ENCODE results near the gene NUTM1.
"Not testable (repeated sequence)": the region's sequence is repeated elsewhere in the genome, so short reads cannot be mapped to it uniquely, and the experiment has no call there.

The NUTM1 gene

GRCh38 chr15:34342213-34342736, 840 bp upstream of the NUTM1 start:
- H3K27me3 Mint-ChIP-seq; H3K9me3 Mint-ChIP-seq; H3K4me3 Mint-ChIP-seq; DNase-seq; ATAC-seq (replicated peaks): not testable (repeated sequence)
- H3K36me3 Mint-ChIP-seq (ENCODE audit: insufficient read depth): peaks cover 28% of the 10 kb centered on the region
- peak overlapping the region in 1 of 2 donors; percentile 67 for H3K27ac Mint-ChIP-seq
- H3K4me1 Mint-ChIP-seq (ENCODE audit: low read depth in 2 of 2): peaks cover 4 to 16% of the 10 kb centered on the region in 2 donors

GRCh38 chr15:34347951-34348638, 5.0 kb downstream of the NUTM1 start:
- no peaks in the 10 kb centered on the region for H3K4me1 Mint-ChIP-seq (ENCODE audit: low read depth in 2 of 2)
- no peaks in the 10 kb centered on the region for H3K27me3 Mint-ChIP-seq
- peaks cover 9% of the 10 kb centered on the region for H3K36me3 Mint-ChIP-seq (ENCODE audit: insufficient read depth)
- H3K9me3 Mint-ChIP-seq: no peaks in the 10 kb centered on the region
- DNase-seq (no peak), ATAC-seq (replicated peaks) (no peak)
- H3K27ac Mint-ChIP-seq: peak overlapping the region in 1 of 2 donors; percentile 12
- no peak overlapping the region for H3K4me3 Mint-ChIP-seq

DNA sequence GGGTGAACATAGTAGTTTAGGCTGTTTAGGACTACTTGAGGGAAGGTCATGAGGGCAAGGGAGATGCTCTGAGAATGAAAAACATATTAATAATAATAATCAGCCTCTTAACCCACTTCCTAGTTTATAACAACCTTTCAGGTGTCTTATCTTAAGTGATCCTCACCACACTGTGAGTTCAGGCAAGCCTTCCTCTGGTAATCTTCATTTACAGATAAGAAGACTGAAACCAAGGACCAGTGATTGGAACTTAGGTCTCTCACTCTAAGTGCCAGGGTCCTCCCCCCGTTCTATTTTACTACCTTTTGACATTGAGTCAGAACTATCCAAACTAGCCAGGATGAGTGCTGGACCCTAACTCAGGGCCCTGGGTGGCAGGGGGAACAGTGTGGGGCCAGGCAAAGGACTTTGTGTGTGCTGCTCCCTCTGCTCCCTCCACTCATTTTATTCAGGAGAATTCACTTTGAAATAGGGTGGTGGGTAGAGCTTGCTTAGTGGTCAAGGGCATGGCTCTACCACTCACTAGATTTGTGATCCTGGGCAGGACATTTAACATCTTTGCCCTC, 5.7 kb downstream of the NUTM1 start:
- H3K4me1 Mint-ChIP-seq (ENCODE audit: low read depth in 2 of 2): no peaks in the 10 kb centered on the region

GRCh38 chr15:34349769-34350168, 6.7 kb downstream of the NUTM1 start:
- H3K4me3 Mint-ChIP-seq: no peak overlapping the region
- H3K27ac Mint-ChIP-seq: no peak overlapping the region
- ATAC-seq (replicated peaks) (no peak), DNase-seq (no peak)
- H3K4me1 Mint-ChIP-seq (ENCODE audit: low read depth in 2 of 2): no peaks in the 10 kb centered on the region
- peaks cover 8% of the 10 kb centered on the region for H3K36me3 Mint-ChIP-seq (ENCODE audit: insufficient read depth)
- no peaks in the 10 kb centered on the region for H3K27me3 Mint-ChIP-seq
- no peaks in the 10 kb centered on the region for H3K9me3 Mint-ChIP-seq

More for the DNA sequence above, 5.7 kb downstream of the NUTM1 start:
- Mint-ChIP-seq H3K4me3 (no peak overlapping the region), H3K27ac (no peak overlapping the region), H3K9me3 (no peaks in the 10 kb centered on the region), H3K27me3 (no peaks in the 10 kb centered on the region), H3K36me3 (ENCODE audit: insufficient read depth) (peaks cover 9% of the 10 kb centered on the region)
- no peak for DNase-seq
- no peak for ATAC-seq (replicated peaks)

- not testable (repeated sequence) for ATAC-seq (replicated peaks); H3K27ac Mint-ChIP-seq; H3K4me3 Mint-ChIP-seq; H3K4me1 Mint-ChIP-seq (ENCODE audit: low read depth in 2 of 2); H3K27me3 Mint-ChIP-seq; DNase-seq; H3K9me3 Mint-ChIP-seq
- H3K36me3 Mint-ChIP-seq (ENCODE audit: insufficient read depth): peaks cover 14% of the 10 kb centered on the region
These were observed 9.9 kb downstream of the NUTM1 start for GRCh38 chr15:34352996-34353395.

DNA sequence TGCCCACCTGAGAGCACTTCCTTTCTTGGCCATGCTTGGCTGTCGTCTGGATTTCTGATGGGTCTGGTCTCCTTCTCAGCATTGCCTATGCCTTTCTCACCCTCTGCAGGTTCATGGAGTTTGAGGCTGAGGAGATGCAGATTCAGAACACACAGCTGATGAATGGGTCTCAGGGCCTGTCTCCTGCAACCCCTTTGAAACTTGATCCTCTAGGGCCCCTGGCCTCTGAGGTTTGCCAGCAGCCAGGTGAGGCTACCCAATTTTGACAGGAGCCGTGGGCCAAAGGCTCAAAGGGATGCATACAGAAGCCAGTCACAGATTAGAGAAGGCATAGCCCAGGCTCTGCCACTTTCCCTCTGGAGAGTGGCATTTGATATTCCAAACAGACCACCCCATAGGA, 10.5 kb downstream of the NUTM1 start:
- Mint-ChIP-seq H3K27me3 (no peaks in the 10 kb centered on the region), H3K27ac (no peak overlapping the region), H3K4me1 (ENCODE audit: low read depth in 2 of 2) (no peaks in the 10 kb centered on the region), H3K4me3 (no peak overlapping the region), H3K9me3 (no peaks in the 10 kb centered on the region), H3K36me3 (ENCODE audit: insufficient read depth) (peaks cover 20% of the 10 kb centered on the region)
- no peak for DNase-seq
- no peak for ATAC-seq (replicated peaks)

- ATAC-seq (replicated peaks): no peak
- Mint-ChIP-seq H3K4me3 (no peak overlapping the region), H3K27ac (no peak overlapping the region), H3K36me3 (ENCODE audit: insufficient read depth) (peaks cover 23% of the 10 kb centered on the region), H3K4me1 (ENCODE audit: low read depth in 2 of 2) (no peaks in the 10 kb centered on the region), H3K27me3 (no peaks in the 10 kb centered on the region), H3K9me3 (no peaks in the 10 kb centered on the region)
- no peak for DNase-seq
These were observed 11.2 kb downstream of the NUTM1 start for GRCh38 chr15:34354286-34354685.

GRCh38 chr15:34355241-34355640, 12.1 kb downstream of the NUTM1 start:
- Mint-ChIP-seq H3K36me3 (ENCODE audit: insufficient read depth) (peaks cover 29% of the 10 kb centered on the region), H3K27me3 (no peaks in the 10 kb centered on the region), H3K4me1 (ENCODE audit: low read depth in 2 of 2) (no peaks in the 10 kb centered on the region), H3K27ac (no peak overlapping the region), H3K9me3 (no peaks in the 10 kb centered on the region), H3K4me3 (no peak overlapping the region)
- no peak for DNase-seq
- ATAC-seq (replicated peaks): no peak

- no peak overlapping the region for H3K4me3 Mint-ChIP-seq
- no peaks in the 10 kb centered on the region for H3K9me3 Mint-ChIP-seq
- no peaks in the 10 kb centered on the region for H3K27me3 Mint-ChIP-seq
- H3K4me1 Mint-ChIP-seq (ENCODE audit: low read depth in 2 of 2): peaks cover under 1% of the 10 kb centered on the region in 2 donors
- no peak for DNase-seq
- no peak for ATAC-seq (replicated peaks)
- H3K36me3 Mint-ChIP-seq (ENCODE audit: insufficient read depth): peaks cover 46% of the 10 kb centered on the region
- no peak overlapping the region for H3K27ac Mint-ChIP-seq
These were observed 14.5 kb downstream of the NUTM1 start for GRCh38 chr15:34357653-34358052.

DNA sequence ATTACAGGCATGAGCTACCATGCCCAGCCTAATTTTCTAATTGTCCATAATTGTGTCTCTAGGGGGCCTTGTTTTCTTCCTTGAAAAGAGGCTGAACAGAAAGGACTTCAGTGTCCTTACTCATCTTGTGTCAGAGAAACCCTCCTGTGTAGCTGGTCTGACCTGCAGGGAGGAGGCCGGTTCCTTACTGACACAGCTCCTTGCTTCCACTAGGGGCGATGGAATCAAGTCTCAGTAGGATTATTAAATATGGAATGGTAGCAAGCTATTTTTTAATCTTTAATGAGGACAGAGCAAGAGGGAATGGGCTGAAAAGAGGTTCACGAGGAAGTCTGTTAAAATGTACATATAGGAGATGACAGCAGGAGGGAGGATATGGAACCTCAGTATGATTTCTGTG, 15.3 kb downstream of the NUTM1 start:
- Mint-ChIP-seq H3K4me3 (no peak overlapping the region), H3K36me3 (ENCODE audit: insufficient read depth) (peaks cover 46% of the 10 kb centered on the region), H3K27ac (no peak overlapping the region), H3K4me1 (ENCODE audit: low read depth in 2 of 2) (peaks cover 3 to 5% of the 10 kb centered on the region in 2 donors), H3K27me3 (no peaks in the 10 kb centered on the region), H3K9me3 (no peaks in the 10 kb centered on the region)
- ATAC-seq (replicated peaks): no peak
- DNase-seq: no peak

DNA sequence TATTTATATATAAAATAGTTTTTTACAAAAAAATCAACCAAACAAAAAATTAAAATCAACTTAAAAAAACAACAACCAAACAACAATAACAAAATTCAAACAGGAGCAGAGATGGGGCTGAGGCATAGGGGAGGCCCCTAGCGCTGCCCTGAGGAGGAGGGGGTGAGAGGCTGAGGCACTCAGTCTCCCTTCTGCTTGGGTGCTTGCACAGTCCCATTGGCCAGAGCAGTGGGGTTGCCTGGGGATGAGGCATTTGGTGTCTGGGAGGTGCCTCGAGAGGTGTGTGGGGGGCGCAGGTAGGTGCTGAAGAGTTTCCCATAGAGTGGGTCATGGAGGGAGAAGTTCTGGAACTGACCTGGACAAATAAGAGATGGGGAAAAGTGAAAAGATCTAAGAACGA, 15.8 kb downstream of the NUTM1 start:
- no peaks in the 10 kb centered on the region for H3K27me3 Mint-ChIP-seq
- no peak overlapping the region for H3K27ac Mint-ChIP-seq
- H3K4me1 Mint-ChIP-seq (ENCODE audit: low read depth in 2 of 2): peaks cover 3 to 5% of the 10 kb centered on the region in 2 donors
- no peaks in the 10 kb centered on the region for H3K9me3 Mint-ChIP-seq
- DNase-seq (no peak), ATAC-seq (replicated peaks) (no peak)
- H3K36me3 Mint-ChIP-seq (ENCODE audit: insufficient read depth): peaks cover 46% of the 10 kb centered on the region
- no peak overlapping the region for H3K4me3 Mint-ChIP-seq

GRCh38 chr15:34359416-34359815, 16.3 kb downstream of the NUTM1 start:
- Mint-ChIP-seq H3K9me3 (no peaks in the 10 kb centered on the region), H3K27ac (no peak overlapping the region), H3K4me1 (ENCODE audit: low read depth in 2 of 2) (peaks cover 3 to 5% of the 10 kb centered on the region in 2 donors), H3K27me3 (no peaks in the 10 kb centered on the region), H3K36me3 (ENCODE audit: insufficient read depth) (peaks cover 44% of the 10 kb centered on the region), H3K4me3 (no peak overlapping the region)
- DNase-seq: no peak
- ATAC-seq (replicated peaks): no peak

DNA sequence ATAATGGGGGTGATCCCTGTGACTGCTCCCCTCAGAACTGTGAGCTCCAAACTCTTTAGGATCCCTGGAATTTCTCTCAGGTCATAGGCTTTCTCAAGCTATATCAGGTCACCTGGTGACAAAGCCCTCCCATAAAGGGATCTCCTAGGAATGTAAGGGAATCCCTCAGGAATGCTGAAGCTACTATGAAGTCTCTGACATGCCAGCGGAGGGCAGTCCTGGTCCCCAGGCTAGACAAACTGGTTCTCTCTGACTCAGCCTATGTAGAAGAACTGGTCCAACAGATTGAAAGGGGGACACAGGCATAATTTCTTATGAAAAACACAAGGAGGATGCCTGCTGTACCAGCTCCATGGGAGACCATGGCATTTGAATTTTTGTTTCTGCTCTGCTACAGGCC, 17.2 kb downstream of the NUTM1 start:
- Mint-ChIP-seq H3K9me3 (no peaks in the 10 kb centered on the region), H3K4me1 (ENCODE audit: low read depth in 2 of 2) (peaks cover 10 to 14% of the 10 kb centered on the region in 2 donors), H3K27me3 (no peaks in the 10 kb centered on the region), H3K4me3 (no peak overlapping the region), H3K36me3 (ENCODE audit: insufficient read depth) (peaks cover 44% of the 10 kb centered on the region), H3K27ac (peak overlapping the region in 1 of 2 donors; percentile 64)
- ATAC-seq (replicated peaks) (no peak), DNase-seq (no peak)

DNA sequence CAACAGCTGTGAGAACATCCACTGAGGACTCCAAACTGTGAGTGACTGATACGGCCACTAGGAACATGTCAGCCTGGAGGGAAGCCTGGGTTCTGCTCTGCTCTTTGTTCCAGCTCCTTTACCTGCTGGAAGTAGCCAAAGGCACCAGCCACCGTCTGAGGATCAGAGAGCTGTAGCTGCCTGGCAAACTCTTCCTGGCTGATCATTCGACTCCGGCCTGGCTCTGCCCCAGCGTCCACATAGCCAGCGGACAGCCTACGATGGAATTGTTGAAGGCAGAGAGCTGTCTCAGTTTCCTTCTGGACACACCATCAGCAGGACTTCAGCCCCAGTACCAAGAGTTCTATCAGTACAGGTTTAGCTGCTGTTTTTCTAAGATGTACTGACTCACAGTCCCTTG, 18.2 kb downstream of the NUTM1 start:
- DNase-seq: no peak
- ATAC-seq (replicated peaks): no peak
- H3K4me1 Mint-ChIP-seq (ENCODE audit: low read depth in 2 of 2): peaks cover 18 to 24% of the 10 kb centered on the region in 2 donors
- H3K27ac Mint-ChIP-seq: peak overlapping the region in 1 of 2 donors; percentile 77
- peaks cover 46% of the 10 kb centered on the region for H3K36me3 Mint-ChIP-seq (ENCODE audit: insufficient read depth)
- H3K4me3 Mint-ChIP-seq: no peak overlapping the region
- no peaks in the 10 kb centered on the region for H3K27me3 Mint-ChIP-seq
- no peaks in the 10 kb centered on the region for H3K9me3 Mint-ChIP-seq
